Transverse colon (tissue), 1 donor: ENCODE measurements around the gene ETNK2.

Source experiments
- EP300 ChIP-seq: sonication (generic); formaldehyde crosslinking; IDR thresholded peaks from one replicate; pipeline ENCODE4 v1.6.1; 2017; ENCODE audit warnings: antibody characterized with exemption, low read depth
- POLR2A ChIP-seq: fragments of 450-650 bp; IDR thresholded peaks from one replicate; pipeline ENCODE4 v1.6.1; 2016; ENCODE audit warnings: antibody characterized with exemption, mild to moderate bottlenecking, moderate library complexity

GRCh38 chr1:204096931-204097330 lies 54.9 kb downstream of the ETNK2 start:
- TF ChIP-seq POLR2A (no peak), EP300 (no peak)
